Coronary artery (tissue), 2 donors: ENCODE results near the gene ARHGAP24.

Experiments
- DNase-seq: peaks from one replicate; pipeline ENCODE4 v3.0.0-alpha.2; 2017; ENCODE audit warnings: low spot score
- H3K27ac ChIP-seq, 2 donors: fragments of 200-600 bp; sonication (generic); one replicate each; pipeline ENCODE4 v1.5.1; 2016 to 2019
- H3K4me3 ChIP-seq: fragments of 200-600 bp; sonication (generic); 2 replicates; pipeline ENCODE4 v1.5.1; 2016; ENCODE audit warnings: mild to moderate bottlenecking, moderate library complexity
- TF ChIP-seq, protein P1 (sequence below): fragments of 200-600 bp; sonication (generic); IDR thresholded peaks from one replicate; pipeline ENCODE4 v1.5.1; 2019; ENCODE audit warnings: antibody characterized with exemption

Gene ARHGAP24

DNA sequence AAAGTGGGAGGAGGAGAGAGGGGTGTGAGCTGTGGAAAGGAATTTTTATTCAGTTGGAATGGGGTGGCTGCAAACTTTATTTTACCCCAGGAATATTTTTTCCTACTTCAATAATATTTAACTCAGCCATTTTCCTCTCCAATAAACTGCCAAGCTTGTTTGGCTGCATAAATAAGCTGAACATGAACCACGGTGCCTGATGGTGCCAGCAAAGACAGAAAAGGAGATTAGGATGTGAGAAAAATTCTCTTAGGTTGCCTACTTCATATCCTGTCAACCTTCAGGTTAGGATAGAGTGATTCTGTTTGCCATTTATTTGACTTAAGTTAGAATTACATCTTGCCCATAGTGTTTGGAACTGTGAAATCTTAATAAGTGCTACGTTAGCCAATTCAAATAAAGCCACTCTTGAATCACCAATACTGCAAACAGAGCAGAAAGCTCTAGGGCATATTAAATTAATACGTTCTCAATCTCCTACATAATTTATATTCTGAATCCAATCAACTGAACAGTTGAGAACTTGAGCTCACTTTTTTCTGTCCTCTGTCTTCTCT, 195.1 kb downstream of the ARHGAP24 start:
- TF ChIP-seq, protein P1, sequence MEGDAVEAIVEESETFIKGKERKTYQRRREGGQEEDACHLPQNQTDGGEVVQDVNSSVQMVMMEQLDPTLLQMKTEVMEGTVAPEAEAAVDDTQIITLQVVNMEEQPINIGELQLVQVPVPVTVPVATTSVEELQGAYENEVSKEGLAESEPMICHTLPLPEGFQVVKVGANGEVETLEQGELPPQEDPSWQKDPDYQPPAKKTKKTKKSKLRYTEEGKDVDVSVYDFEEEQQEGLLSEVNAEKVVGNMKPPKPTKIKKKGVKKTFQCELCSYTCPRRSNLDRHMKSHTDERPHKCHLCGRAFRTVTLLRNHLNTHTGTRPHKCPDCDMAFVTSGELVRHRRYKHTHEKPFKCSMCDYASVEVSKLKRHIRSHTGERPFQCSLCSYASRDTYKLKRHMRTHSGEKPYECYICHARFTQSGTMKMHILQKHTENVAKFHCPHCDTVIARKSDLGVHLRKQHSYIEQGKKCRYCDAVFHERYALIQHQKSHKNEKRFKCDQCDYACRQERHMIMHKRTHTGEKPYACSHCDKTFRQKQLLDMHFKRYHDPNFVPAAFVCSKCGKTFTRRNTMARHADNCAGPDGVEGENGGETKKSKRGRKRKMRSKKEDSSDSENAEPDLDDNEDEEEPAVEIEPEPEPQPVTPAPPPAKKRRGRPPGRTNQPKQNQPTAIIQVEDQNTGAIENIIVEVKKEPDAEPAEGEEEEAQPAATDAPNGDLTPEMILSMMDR = no peak
- no peak overlapping the region for H3K4me3 ChIP-seq
- no peak for DNase-seq
- H3K27ac ChIP-seq = no peak overlapping the region

DNA sequence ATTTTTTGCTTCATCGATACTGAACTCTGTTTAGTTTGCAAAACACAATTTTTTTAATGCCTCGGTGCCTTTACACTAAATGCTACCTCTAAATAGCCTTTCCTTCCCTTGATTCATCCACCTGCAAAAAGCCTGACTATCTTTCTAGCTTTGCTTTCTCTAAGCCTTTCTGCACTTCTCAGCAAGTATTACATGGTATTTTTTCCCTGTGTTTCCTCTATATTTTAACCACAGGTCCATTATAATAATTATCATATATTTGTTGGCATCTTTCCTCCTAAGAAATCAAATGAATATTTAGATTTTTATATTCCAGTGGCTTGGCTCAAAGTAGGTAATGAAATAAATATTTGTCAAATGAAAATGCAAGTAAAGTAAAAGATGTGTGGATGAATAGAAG, 196.2 kb downstream of the ARHGAP24 start:
- TF ChIP-seq, protein P1 = no peak
- no peak overlapping the region for H3K27ac ChIP-seq
- no peak for DNase-seq
- H3K4me3 ChIP-seq = no peak overlapping the region

DNA sequence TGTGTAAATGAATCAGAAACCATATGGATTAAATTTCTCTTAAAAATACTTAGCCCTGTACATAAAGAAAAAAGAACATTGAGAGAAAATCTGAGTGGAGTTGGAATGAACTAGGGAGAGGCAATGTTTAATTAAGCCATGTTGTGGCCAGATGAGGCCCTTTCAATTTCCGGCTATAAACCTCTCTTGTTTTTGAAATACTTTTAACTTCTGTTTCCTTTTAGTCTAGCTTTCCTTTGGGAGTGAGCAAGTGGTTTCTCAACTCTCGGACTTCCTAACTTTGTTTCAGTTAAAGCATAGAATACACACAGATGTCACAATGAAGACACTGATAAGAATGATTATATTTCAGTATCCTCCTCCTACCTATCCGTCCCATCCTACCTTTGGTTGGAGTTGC, 197.2 kb downstream of the ARHGAP24 start:
- peak overlapping the region in 1 of 2 donors; percentile 65 for H3K27ac ChIP-seq
- TF ChIP-seq, protein P1 = no peak
- no peak overlapping the region for H3K4me3 ChIP-seq
- no peak for DNase-seq

DNA sequence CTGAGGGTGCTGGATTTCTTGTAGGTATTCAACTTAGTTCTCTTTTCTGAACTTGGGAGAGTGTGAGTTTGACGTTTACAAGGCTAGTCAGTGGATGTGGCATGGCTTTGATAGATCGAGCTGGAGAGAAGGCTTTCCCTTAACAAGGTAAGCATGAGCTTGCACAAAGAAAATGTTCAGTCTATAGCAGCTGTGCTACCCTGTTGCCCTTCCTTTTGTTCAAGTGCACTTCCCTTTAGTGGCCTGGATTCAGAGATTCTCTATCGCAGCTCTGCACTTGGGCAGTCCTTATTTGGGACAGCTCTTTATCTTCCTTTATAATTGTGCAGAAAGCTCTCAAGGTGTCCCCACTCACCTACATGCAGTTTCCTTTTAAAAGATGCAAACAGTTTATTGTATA, 198.0 kb downstream of the ARHGAP24 start:
- H3K27ac ChIP-seq = peak overlapping the region in 1 of 2 donors; percentile 65
- TF ChIP-seq, protein P1 = no peak
- no peak overlapping the region for H3K4me3 ChIP-seq
- DNase-seq = no peak

DNA sequence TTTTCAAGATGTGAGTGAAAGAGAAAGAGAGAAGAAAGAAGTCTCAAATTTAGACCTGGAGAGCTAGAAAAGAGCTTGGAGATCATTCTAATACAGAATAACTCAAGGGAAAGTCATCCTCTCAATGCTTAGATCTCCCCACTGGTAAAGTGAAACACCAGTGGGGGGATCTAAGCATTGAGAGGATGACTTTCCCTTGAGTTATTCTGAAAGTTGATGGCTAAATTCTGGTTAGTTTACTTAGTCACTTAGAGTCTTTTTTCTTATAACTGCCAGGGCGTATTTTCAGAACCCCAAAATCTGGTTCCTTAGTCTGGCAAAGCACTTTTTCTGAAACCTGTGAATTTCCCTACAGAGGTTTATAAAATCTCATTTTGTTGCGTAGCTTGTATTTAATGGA, 198.6 kb downstream of the ARHGAP24 start:
- no peak overlapping the region for H3K4me3 ChIP-seq

DNA sequence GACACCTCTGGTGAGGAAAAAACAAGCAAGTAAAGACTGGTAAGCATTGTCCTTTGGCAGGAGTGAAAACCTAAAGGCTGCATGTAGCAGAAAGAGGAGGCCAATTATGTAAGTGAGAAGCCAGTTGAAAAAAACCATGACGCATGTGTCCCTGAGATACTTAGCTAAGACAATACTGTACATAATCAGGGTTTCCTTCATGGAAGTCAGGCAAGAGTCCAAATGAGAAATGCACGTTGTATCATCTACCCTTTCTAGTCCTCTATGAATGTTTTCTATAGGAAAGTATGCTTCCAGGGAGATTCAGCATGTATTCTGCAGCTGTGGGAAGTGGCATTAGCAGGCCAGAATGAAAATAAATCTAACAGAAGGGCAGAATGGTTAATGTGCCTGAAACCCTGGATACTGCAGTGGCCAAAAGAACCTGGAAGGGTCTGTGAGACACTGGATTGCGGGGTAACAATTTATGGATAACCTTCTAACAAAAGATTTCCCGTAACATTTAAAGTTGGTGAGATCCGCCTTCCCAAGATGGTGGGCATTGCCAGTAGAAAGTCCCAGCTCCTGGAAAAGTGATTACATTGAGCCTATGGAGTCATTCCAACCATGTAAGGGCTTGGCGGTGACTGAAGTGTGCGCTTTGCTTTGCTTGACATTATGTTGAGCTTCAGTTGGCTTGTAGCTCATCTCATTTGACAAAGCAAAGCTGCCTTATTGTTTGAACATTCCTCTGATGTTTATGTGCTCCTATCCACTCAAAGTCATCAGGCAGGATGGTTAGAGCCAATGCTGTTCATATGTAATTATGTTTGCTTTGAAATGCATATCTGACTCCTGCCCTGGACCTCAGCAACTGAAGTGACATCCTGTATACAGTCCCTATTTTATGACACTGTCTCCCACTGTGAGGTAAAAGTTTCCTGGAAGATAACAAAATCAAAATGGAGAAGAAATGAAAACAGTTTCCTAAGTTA, 200.4 kb downstream of the ARHGAP24 start:
- H3K27ac ChIP-seq = no peak overlapping the region
- DNase-seq = no peak
- H3K4me3 ChIP-seq = no peak overlapping the region
- TF ChIP-seq, protein P1 = no peak

More for the DNA sequence above, 198.6 kb downstream of the ARHGAP24 start:
- TF ChIP-seq, protein P1 = no peak
- no peak for DNase-seq
- no peak overlapping the region for H3K27ac ChIP-seq

DNA sequence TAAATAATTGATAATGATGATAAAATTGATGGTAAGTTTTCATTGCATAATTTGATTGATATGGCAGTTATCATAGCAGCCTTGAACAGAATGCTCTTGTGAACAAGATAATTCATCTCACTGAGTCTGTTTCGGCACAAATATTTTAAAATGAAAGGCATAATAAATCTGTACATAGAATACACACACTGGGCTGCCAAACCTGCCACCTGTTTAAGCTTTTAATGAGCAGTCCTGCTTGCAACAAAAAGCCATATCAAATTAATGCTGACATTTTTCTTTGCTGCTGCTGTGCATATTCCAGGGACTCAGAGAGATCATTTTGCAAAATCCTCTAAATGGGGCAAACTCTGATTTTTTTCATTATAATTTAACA, 201.1 kb downstream of the ARHGAP24 start:
- no peak overlapping the region for H3K27ac ChIP-seq
- H3K4me3 ChIP-seq = no peak overlapping the region
- TF ChIP-seq, protein P1 = no peak
- DNase-seq = no peak
